Activated B cell treated with CpG ODN at 0.5 μM for 24 hours (primary cell): ENCODE measurements around the gene IMPDH2. TPM values are rescaled to one million over a fixed set of nuclear protein-coding genes. Genes with fewer than 3 reads are reported as not detected.
A peak's percentile ranks its signal among the peaks of the same experiment; 100 is the strongest.

Experiments used
- ATAC-seq: fragments of 200-7000 bp; cut with Tn5 transposase; one replicate; pipeline ENCODE4 v1.10.0; 2021; ENCODE audit warnings: low read depth, mild to moderate bottlenecking, moderate library complexity
- CTCF ChIA-PET: fragments of 350-600 bp; sonication (Branson Sonifier 250); formaldehyde crosslinking; loops from one replicate; lab custom pipeline; 2021; ENCODE audit warnings: antibody characterized with exemption; lab: Charles Lee
- POLR2A ChIA-PET: fragments of 350-600 bp; sonication (Branson Sonifier 250); formaldehyde crosslinking; loops from one replicate; lab custom pipeline; 2021; ENCODE audit warnings: antibody characterized with exemption; lab: Charles Lee
- DNase-seq: peaks from one replicate; pipeline ENCODE4 v3.0.0; 2022
- H3K27ac Mint-ChIP-seq: one replicate; pipeline ENCODE4 v1.8.0; 2020; ENCODE audit warnings: mixed read lengths
- H3K27me3 Mint-ChIP-seq: one replicate; pipeline ENCODE4 v1.8.0; 2021; ENCODE audit warnings: mixed read lengths
- H3K36me3 Mint-ChIP-seq: one replicate; pipeline ENCODE4 v1.8.0; 2021; ENCODE audit warnings: low read depth, mixed read lengths
- H3K4me1 Mint-ChIP-seq: one replicate; pipeline ENCODE4 v1.8.0; 2021; ENCODE audit warnings: mixed read lengths
- H3K4me3 Mint-ChIP-seq: one replicate; pipeline ENCODE4 v1.8.0; 2020; ENCODE audit warnings: mild to moderate bottlenecking, mixed read lengths
- H3K9me3 Mint-ChIP-seq: one replicate; pipeline ENCODE4 v1.8.0; 2020; ENCODE audit warnings: mixed read lengths
- CTCF ChIP-seq: fragments of 200-600 bp; IDR thresholded peaks from one replicate; pipeline ENCODE4 v1.8.0; 2022; ENCODE audit warnings: antibody characterized with exemption, mild to moderate bottlenecking
- intact Hi-C: fragments of 100-400 bp; cut with micrococcal nuclease; formaldehyde crosslinking; loops from one replicate; pipeline ENCODE4 v1.15.1; 2024
- total RNA-seq: library from RNA; stranded (reverse); gene quantifications from 2 replicates; pipeline ENCODE4 v1.2.3, GENCODE V29; 2022

IMPDH2 gene
- total RNA-seq, 1 donor from 2014 or later: 387 TPM

GRCh38 chr3:49016414-49017228, 12.6 kb downstream of the IMPDH2 start:
- no peak for TF ChIP-seq CTCF
- DNase-seq: no peak
- Mint-ChIP-seq H3K27ac (peak overlapping the region; percentile 61), H3K4me3 (peak overlapping the region; percentile 94), H3K36me3 (peaks cover 50% of the 10 kb centered on the region), H3K9me3 (no peaks in the 10 kb centered on the region), H3K4me1 (peaks cover 31% of the 10 kb centered on the region), H3K27me3 (no peaks in the 10 kb centered on the region)
- POLR2A ChIA-PET: interaction anchor here (0.6 to 14.9 kb wide), 6 partner anchors 9 to 323 kb away, joined by 3 to 372 read pairs (median 6); partner anchors contain the start of genes IMPDH2, QRICH1, USP4 and WDR6
- ATAC-seq: no peak
- CTCF ChIA-PET: interaction anchor here (1.1 to 7.5 kb wide), 4 partner anchors 9 to 29 kb away, joined by 3 to 57 read pairs (median 6); partner anchors contain the start of genes IMPDH2, P4HTM and WDR6
- intact Hi-C loops: loop anchor here (5.0 kb wide), 1 partner anchor 1176 kb away; the partner anchor contains the start of gene GNAT1

GRCh38 chr3:49015765-49016164, 13.4 kb downstream of the IMPDH2 start:
- Mint-ChIP-seq H3K27me3 (no peaks in the 10 kb centered on the region), H3K36me3 (peaks cover 51% of the 10 kb centered on the region), H3K27ac (no peak overlapping the region), H3K9me3 (no peaks in the 10 kb centered on the region), H3K4me1 (peaks cover 29% of the 10 kb centered on the region), H3K4me3 (no peak overlapping the region)
- ChIA-PET CTCF (interaction anchor here (2.0 to 7.5 kb wide), 2 partner anchors 9 to 28 kb away, joined by 7 to 57 read pairs; partner anchors contain the start of genes P4HTM and WDR6), POLR2A (interaction anchor here (0.5 to 14.9 kb wide), 5 partner anchors 8 to 889 kb away, joined by 3 to 372 read pairs (median 3); partner anchors contain the start of gene WDR6)
- TF ChIP-seq CTCF: no peak
- DNase-seq (no peak), ATAC-seq (no peak)
- intact Hi-C loops: loop anchor here (5.0 kb wide), 1 partner anchor 1177 kb away; the partner anchor contains the start of gene GNAT1

GRCh38 chr3:49015072-49015471, 14.1 kb downstream of the IMPDH2 start:
- no peaks in the 10 kb centered on the region for H3K27me3 Mint-ChIP-seq

GRCh38 chr3:49013738-49014660, 15.2 kb downstream of the IMPDH2 start:
- ChIA-PET CTCF (interaction anchor here (0.9 to 7.5 kb wide), 2 partner anchors 19 to 26 kb away, joined by 3 to 57 read pairs; partner anchors contain the start of gene P4HTM), POLR2A (interaction anchor here (0.6 to 1.7 kb wide), 9 partner anchors 8 to 119 kb away, joined by 3 to 13 read pairs (median 4); partner anchors contain the start of genes IMPDH2, NDUFAF3, P4HTM and QRICH1)
- DNase-seq (peak; percentile 57), ATAC-seq (peak; percentile 63)
- intact Hi-C loops: loop anchor here (1.0 kb wide), 1 partner anchor 25 kb away; no protein-coding TSS in a partner anchor
- peaks cover 21% of the 10 kb centered on the region for H3K4me1 Mint-ChIP-seq
- no peaks in the 10 kb centered on the region for H3K27me3 Mint-ChIP-seq
- peaks cover 55% of the 10 kb centered on the region for H3K36me3 Mint-ChIP-seq
- H3K9me3 Mint-ChIP-seq: no peaks in the 10 kb centered on the region
- H3K27ac Mint-ChIP-seq: no peak overlapping the region
- no peak overlapping the region for H3K4me3 Mint-ChIP-seq
- no peak for TF ChIP-seq CTCF

More at GRCh38 chr3:49015072-49015471, 14.1 kb downstream of the IMPDH2 start:
- ATAC-seq (no peak), DNase-seq (no peak)
- TF ChIP-seq CTCF: no peak
- Mint-ChIP-seq H3K4me3 (peak overlapping the region; percentile 29), H3K4me1 (peaks cover 24% of the 10 kb centered on the region), H3K36me3 (peaks cover 52% of the 10 kb centered on the region), H3K9me3 (no peaks in the 10 kb centered on the region), H3K27ac (no peak overlapping the region)
- ChIA-PET POLR2A (interaction anchor here (1.0 to 14.9 kb wide), 2 partner anchors 7 to 25 kb away, joined by 3 to 372 read pairs; partner anchors contain the start of genes P4HTM and WDR6), CTCF (interaction anchor here (0.9 to 7.5 kb wide), 2 partner anchors 18 to 27 kb away, joined by 3 to 57 read pairs; partner anchors contain the start of gene P4HTM)
- intact Hi-C loops: loop anchor here (5.0 kb wide), 1 partner anchor 1177 kb away; the partner anchor contains the start of gene GNAT1
